ENCODE measurements around the gene ROGDI.

Gene ROGDI

DNA sequence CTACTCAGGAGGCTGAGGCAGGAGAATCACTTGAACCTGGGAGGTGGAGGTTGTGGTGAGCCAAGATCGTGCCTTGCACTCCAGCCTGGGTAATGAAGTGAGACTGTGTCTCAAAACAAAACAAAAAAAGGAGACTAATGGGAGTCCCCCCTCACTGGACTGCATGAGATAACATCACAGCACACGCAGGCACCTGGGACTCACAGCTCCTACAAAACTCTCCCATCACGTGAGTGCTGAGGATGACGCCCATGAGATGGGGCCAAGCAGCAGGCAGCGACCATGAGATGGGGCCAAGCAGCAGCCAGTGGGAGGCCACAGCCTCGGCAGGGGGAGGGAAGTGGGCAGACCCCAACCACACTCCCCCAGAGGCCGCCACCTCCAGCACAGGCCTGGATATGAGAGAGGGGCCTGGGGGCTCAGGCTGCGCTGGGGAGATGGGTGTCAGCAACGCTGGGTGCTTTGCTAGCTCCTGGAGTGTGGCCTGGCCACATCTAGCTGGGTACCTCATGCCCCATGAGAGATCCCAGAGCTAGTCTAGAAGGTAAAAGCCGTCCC lies 52.7 kb downstream of the ROGDI start:
- ATAC-seq (ENCODE audit: low read depth) (no peak), DNase-seq (ENCODE audit: low spot score) (no peak)
- TF ChIP-seq, protein P1, sequence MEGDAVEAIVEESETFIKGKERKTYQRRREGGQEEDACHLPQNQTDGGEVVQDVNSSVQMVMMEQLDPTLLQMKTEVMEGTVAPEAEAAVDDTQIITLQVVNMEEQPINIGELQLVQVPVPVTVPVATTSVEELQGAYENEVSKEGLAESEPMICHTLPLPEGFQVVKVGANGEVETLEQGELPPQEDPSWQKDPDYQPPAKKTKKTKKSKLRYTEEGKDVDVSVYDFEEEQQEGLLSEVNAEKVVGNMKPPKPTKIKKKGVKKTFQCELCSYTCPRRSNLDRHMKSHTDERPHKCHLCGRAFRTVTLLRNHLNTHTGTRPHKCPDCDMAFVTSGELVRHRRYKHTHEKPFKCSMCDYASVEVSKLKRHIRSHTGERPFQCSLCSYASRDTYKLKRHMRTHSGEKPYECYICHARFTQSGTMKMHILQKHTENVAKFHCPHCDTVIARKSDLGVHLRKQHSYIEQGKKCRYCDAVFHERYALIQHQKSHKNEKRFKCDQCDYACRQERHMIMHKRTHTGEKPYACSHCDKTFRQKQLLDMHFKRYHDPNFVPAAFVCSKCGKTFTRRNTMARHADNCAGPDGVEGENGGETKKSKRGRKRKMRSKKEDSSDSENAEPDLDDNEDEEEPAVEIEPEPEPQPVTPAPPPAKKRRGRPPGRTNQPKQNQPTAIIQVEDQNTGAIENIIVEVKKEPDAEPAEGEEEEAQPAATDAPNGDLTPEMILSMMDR (IDR thresholded peaks at IDR 0.05; ENCODE audit: poor library complexity, severe bottlenecking), result no peak
- H3K9me3 ChIP-seq (ENCODE audit: severe bottlenecking), result no peaks in the 10 kb centered on the region
- H3K4me1 ChIP-seq (ENCODE audit: insufficient read depth, poor library complexity, severe bottlenecking), result no peaks in the 10 kb centered on the region
- H3K27me3 ChIP-seq (ENCODE audit: insufficient read depth, poor library complexity, severe bottlenecking), result no peaks in the 10 kb centered on the region
- H3K36me3 ChIP-seq (ENCODE audit: low read depth), result peaks cover 16% of the 10 kb centered on the region
- H3K4me3 ChIP-seq (ENCODE audit: severe bottlenecking), result no peak overlapping the region
- no peak overlapping the region for H3K27ac ChIP-seq (ENCODE audit: poor library complexity, severe bottlenecking)

DNA sequence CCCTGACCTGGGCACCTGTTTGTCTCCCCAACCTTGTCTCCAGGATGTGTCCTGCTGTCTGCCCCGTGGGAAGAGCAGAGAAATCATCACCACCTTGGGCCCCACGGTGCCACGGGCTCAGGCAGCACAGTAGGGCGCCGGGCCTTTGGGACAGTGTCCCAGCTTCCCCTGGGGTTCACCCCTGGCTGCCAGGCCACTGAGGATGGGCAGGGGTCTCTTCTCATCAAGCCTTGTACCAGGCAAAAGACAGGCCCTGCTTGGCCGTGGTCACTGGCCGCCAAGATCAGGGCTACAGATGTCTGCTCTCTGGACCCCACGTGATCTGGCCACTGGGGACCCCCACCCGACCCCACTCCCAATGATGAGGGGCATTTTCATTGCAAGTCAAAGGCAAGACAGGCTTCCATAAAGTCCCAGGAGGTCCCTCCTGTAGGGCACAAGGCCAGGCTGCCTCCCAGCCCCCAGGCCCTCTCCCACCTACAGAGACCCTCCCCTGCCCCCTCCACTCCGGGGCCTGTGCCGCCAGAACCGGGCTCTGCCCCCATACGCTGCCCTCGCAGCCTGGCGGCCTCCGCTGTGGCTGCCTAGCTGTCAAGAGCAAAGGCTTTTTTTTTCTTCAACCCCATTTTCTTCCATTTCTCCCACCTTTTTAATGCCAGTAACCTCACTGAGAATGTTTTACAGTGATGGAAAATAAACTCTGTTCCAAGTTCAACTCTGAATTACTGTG lies 53.6 kb downstream of the ROGDI start:
- TF ChIP-seq, protein P1 (IDR thresholded peaks at IDR 0.05; ENCODE audit: poor library complexity, severe bottlenecking), result no peak
- H3K27ac ChIP-seq (ENCODE audit: poor library complexity, severe bottlenecking), result no peak overlapping the region
- ATAC-seq (ENCODE audit: low read depth) (no peak), DNase-seq (ENCODE audit: low spot score) (no peak)
- H3K4me3 ChIP-seq (ENCODE audit: severe bottlenecking), result no peak overlapping the region
- H3K4me1 ChIP-seq (ENCODE audit: insufficient read depth, poor library complexity, severe bottlenecking), result no peaks in the 10 kb centered on the region
- peaks cover 13% of the 10 kb centered on the region; the same call in 1 of the 2 replicates for H3K36me3 ChIP-seq (ENCODE audit: low read depth)
- no peaks in the 10 kb centered on the region for H3K27me3 ChIP-seq (ENCODE audit: insufficient read depth, poor library complexity, severe bottlenecking)
- no peaks in the 10 kb centered on the region for H3K9me3 ChIP-seq (ENCODE audit: severe bottlenecking)

DNA sequence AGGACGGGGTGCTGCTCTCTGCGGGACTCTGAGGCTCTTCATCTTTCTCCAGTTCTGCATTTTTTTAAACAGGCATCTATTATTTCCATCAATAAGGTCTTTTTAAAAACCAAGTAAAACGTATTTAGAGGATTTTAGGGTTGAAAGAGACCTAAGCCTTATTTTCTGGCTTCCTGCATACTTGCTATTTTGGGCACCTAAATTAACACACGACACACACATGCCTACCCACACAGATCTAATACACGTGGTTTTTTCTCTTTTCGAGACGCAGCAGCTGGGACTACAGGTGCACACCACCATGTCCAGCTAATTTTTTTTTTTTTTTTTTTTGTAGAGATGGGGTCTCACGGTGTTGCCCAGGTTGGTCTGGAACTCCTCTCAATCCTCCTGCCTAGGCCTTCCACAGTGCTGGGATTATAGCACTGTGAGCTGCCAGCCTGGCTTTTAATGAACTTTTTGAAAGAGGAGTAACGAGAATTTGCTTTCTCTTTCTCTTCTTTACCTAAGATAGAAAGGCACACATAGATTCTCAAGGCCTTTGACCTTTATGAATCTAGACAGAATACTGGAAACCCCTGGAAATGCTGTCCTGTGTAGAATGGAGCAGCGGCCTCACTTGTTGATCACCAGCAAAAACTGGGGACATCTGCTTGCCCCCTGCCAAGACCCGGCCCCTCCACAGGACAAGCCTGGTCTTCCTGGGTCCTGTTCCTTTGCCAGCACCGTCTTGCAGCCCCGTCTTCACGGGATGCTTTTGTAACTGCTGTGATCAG lies 54.3 kb downstream of the ROGDI start:
- peaks cover 11% of the 10 kb centered on the region; the same call in 1 of the 2 replicates for H3K36me3 ChIP-seq (ENCODE audit: low read depth)
- peaks cover 3% of the 10 kb centered on the region for H3K4me1 ChIP-seq (ENCODE audit: insufficient read depth, poor library complexity, severe bottlenecking)
- DNase-seq (ENCODE audit: low spot score), result no peak
- no peak overlapping the region for H3K4me3 ChIP-seq (ENCODE audit: severe bottlenecking)
- ATAC-seq (ENCODE audit: low read depth), result no peak
- H3K9me3 ChIP-seq (ENCODE audit: severe bottlenecking), result no peaks in the 10 kb centered on the region
- TF ChIP-seq, protein P1 (IDR thresholded peaks at IDR 0.05; ENCODE audit: poor library complexity, severe bottlenecking), result no peak
- no peaks in the 10 kb centered on the region for H3K27me3 ChIP-seq (ENCODE audit: insufficient read depth, poor library complexity, severe bottlenecking)
- no peak overlapping the region for H3K27ac ChIP-seq (ENCODE audit: poor library complexity, severe bottlenecking)

DNA sequence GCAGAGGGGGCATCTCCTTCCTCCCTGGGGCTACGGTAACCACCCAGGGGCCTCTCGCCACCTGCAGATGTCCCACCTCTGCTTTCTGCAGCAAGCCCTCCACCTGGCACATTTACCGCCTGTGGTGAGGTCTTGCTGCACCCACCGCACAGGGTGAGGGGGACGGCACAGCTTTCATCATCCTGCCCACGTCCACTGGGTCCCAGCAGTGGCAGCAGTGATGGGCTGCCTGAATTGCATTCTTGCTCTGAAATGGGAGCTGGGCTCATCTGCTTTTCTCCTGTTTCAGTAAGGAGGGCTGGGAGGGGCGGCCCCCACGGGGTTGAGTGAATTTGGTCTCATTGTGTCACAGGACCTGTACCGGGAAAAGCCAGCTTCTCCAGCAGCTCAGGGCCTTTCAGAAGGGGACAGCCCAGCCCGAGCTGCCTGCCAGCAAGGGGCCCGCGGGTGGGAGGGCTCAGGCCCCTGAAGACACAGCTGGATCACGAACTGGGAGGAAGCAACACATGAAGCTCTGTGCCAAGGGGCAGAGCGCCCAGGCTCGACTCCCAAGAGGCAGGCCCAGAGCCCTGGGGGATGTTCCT lies 55.4 kb downstream of the ROGDI start:
- Histone ChIP-seq H3K4me1 (ENCODE audit: insufficient read depth, poor library complexity, severe bottlenecking) (peaks cover 3% of the 10 kb centered on the region), H3K27ac (ENCODE audit: poor library complexity, severe bottlenecking) (no peak overlapping the region), H3K4me3 (ENCODE audit: severe bottlenecking) (no peak overlapping the region), H3K36me3 (ENCODE audit: low read depth) (peaks cover 1% of the 10 kb centered on the region; the same call in 1 of the 2 replicates), H3K9me3 (ENCODE audit: severe bottlenecking) (no peaks in the 10 kb centered on the region), H3K27me3 (ENCODE audit: insufficient read depth, poor library complexity, severe bottlenecking) (no peaks in the 10 kb centered on the region)
- DNase-seq (ENCODE audit: low spot score), result no peak
- ATAC-seq (ENCODE audit: low read depth), result peak; percentile 12; the same call in 1 of the 3 replicates
- TF ChIP-seq, protein P1 (IDR thresholded peaks at IDR 0.05; ENCODE audit: poor library complexity, severe bottlenecking), result no peak
